Measurements from ENCODE around the gene STK16.

GRCh38 chr2:219274361-219274921, 29.2 kb downstream of the STK16 start:
- TF ChIP-seq, protein P1, sequence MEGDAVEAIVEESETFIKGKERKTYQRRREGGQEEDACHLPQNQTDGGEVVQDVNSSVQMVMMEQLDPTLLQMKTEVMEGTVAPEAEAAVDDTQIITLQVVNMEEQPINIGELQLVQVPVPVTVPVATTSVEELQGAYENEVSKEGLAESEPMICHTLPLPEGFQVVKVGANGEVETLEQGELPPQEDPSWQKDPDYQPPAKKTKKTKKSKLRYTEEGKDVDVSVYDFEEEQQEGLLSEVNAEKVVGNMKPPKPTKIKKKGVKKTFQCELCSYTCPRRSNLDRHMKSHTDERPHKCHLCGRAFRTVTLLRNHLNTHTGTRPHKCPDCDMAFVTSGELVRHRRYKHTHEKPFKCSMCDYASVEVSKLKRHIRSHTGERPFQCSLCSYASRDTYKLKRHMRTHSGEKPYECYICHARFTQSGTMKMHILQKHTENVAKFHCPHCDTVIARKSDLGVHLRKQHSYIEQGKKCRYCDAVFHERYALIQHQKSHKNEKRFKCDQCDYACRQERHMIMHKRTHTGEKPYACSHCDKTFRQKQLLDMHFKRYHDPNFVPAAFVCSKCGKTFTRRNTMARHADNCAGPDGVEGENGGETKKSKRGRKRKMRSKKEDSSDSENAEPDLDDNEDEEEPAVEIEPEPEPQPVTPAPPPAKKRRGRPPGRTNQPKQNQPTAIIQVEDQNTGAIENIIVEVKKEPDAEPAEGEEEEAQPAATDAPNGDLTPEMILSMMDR (conservative IDR thresholded peaks at IDR 0.05; ENCODE audit: low read length): no peak
- no peak for TF ChIP-seq EZH2phosphoT487 (IDR thresholded peaks at IDR 0.05; ENCODE audit: borderline replicate concordance)

Data from Loucy (cell line).